ENCODE results near the gene SLC34A1.
"Not testable (repeated sequence)": the region's sequence is repeated elsewhere in the genome, so short reads cannot be mapped to it uniquely, and the experiment has no call there.

DNA sequence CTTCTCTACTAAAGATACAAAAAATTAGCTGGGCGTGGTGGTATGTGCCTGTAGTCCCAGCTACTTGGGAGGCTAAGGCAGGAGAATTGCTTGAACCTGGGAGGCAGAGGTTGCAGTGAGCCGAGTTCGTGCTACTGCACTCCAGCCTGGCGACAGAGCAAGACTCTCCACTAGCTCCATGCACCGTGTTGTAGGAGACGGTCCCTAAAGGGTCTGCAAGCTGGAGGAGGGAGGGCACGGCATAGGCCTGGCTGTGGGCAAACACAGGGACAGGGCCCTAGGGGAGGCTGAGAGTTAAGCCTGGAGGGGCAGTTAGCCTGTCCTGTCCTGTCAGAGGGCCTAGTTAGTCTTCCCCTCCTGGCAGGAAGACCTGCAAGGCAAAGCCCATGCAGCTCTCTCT, 23.5 kb upstream of the SLC34A1 start:
- TF ChIP-seq EZH2 (IDR thresholded peaks at IDR 0.05); POLR2AphosphoS5 (IDR thresholded peaks at IDR 0.05; ENCODE audit: borderline replicate concordance, low read depth, low read length): not testable (repeated sequence)
